GDM1 (cell line): ENCODE data around the gene OTUD7B.

Experiments used
- DNase-seq: peaks from one replicate; lab custom pipeline; 2025; lab: John Stamatoyannopoulos, UW

Gene OTUD7B

GRCh38 chr1:149916193-149916897 is 94.2 kb downstream of the OTUD7B start:
- DNase-seq, result peak; percentile 40

- DNase-seq, result no peak
Measured at GRCh38 chr1:149915429-149916192, 94.9 kb downstream of the OTUD7B start.

DNA sequence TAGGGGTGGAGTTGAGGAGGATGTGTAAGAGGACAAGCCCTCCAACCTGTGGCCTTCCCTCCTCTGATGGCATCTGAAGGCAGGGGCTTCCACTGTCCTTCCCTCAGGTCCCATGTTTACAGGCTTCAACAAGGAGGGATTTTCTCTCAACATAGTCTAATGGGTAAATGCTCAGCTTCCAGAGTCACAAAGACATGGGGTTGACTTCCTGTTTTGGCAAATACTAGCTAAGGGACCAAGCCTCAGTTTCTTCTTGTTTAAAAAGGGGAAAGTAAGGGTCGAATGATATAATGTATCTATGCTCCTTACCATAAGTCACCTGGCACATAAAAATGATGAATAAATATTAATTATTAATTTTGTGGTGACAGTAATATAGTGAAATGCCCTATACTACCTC is 96.0 kb downstream of the OTUD7B start:
- DNase-seq, result no peak

- no peak for DNase-seq
Measured at GRCh38 chr1:149906570-149907075, 103.9 kb downstream of the OTUD7B start.

DNA sequence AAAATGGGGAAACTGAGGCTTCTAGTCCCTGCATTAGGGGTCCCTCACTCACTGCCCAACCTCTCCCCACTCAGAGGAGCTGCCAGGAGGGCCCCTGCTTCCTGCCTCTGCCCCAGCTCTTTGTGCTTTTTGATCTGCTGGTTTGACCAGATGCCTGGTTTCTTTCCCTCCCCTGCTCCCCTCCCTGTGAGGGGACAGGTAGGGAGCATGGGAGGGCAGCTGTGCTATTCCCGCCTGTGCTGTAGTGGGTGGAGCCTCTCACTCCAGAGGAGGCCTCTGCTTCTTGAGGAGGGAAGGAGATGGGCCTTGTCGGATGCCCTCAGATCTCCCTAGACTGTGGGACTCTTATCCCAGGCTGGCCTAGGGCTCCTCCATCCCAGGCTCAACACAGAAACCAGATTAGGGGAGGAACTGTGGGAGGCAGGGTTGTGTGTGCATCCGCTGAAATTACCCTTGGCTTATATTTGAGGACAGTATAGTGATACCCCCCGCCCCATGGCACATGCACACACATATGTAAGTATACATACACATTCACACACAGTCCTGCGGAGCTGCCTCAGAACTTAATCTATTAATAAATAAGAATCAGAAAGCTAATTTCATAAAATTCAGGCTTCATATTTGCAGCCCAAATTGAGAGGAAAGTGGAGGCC is 106.6 kb downstream of the OTUD7B start:
- DNase-seq, result no peak

- DNase-seq, result no peak
Measured at GRCh38 chr1:149899460-149900284, 110.9 kb downstream of the OTUD7B start, which contains the start of gene BOLA1. Gene BOLA1 (plus strand): TSS chr1:149899568. CDS start chr1:149900060, 492 bp downstream.

DNA sequence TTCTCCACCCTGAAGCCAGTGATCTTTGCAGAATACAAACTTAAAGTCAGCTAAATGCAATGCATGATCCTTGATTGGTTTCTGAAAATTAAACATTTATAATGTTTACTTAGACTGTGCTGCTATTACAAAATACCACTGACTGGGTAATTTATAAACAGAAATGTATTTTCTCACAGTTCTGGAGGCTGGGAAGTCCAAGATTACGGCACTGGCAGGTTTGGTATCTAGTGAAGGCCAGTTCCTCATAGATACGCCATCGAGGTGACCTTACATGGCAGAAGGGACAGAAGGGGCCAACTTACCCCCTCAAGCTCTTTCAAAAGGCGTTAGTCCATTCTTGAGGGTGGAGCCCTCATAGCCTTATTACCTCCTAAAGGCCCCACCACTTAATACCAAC is 114.0 kb downstream of the OTUD7B start:
- no peak for DNase-seq

- DNase-seq, result no peak
Measured at GRCh38 chr1:149888999-149889289, 121.6 kb downstream of the OTUD7B start.

- DNase-seq, result peak; percentile 84
Measured at GRCh38 chr1:149888247-149888998, 122.1 kb downstream of the OTUD7B start.
